NCI-H146 treated with DMSO at 0.1 percent for 48 hours (cell line): ENCODE measurements around the gene TIPRL.

Experiments
- DNase-seq: peaks from one replicate; lab custom pipeline; 2025; ENCODE audit not compliant: unreplicated experiment; lab: John Stamatoyannopoulos, UW

TIPRL gene

DNA sequence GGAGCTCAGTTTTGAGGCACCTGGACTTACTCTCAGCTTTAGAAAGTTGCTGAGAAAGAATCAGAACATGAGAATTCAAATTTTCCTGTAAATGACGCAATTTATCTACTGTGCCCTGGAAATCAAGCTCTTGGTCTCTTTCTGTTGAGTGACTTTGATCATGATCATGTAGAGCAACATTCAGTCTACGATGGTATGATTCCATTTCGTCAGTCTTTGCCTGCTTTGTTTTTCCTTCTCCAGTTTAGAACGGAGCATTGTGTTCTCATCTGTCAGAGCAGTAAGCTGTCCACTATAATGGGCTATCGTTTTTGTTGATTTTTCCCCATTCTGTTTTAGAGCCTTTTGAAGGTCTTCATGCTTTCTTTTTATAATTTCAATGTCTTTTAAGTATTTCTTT is 67.7 kb downstream of the TIPRL start:
- no peak for DNase-seq
